Measurements from ENCODE around the gene NT5M. TPM values are rescaled to one million over a fixed set of nuclear protein-coding genes. Genes with fewer than 3 reads are reported as not detected.
A peak's percentile ranks its signal among the peaks of the same experiment; 100 is the strongest.

The NT5M gene
- total RNA-seq, 1 experiment from 2014 or later, result 8.6 TPM

DNA sequence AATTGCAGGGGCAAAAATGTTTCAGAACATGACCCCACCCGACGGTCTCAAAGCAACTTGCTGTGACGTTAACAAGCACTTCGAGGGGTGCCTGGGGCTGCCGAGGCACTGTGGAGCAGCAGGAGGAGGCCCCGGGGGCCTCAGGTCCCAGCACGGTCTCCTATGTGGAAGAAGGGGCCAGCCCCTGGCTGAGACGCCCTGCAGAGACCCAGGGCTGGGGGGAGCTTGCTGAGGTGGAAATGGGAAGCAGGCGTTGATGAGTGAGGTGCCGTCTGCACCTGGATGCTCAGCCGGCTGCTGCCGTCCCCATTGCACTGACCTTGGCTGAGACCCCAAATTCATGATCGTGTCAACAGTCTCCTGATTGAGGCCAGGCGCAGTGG lies 46.5 kb downstream of the NT5M start:
- intact Hi-C loops (cut with micrococcal nuclease), result no loop called here
- no peak for DNase-seq
- POLR2A ChIA-PET (ENCODE audit: unreplicated experiment), result no interaction called here

GRCh38 chr17:17350491-17351355 lies 47.5 kb downstream of the NT5M start:
- Histone ChIP-seq H3K36me3 (ENCODE audit: low read depth, low read length) (no peaks in the 10 kb centered on the region), H3K9me2 (replicated peaks; ENCODE audit: low read length) (no peaks in the 10 kb centered on the region), H3K4me2 (ENCODE audit: low read length) (no peak overlapping the region), H3K9ac (ENCODE audit: low read length) (no peak overlapping the region), H3K79me2 (ENCODE audit: low read length) (no peaks in the 10 kb centered on the region), H4K20me1 (ENCODE audit: low read length) (no peaks in the 10 kb centered on the region), H3K9me3 (ENCODE audit: low read length) (no peaks in the 10 kb centered on the region), H2AFZ (ENCODE audit: low read length) (no peak overlapping the region), H3K27me3 (ENCODE audit: low read length) (no peaks in the 10 kb centered on the region), H3F3A (ENCODE audit: low read length, unreplicated experiment) (no peaks in the 10 kb centered on the region), H3K27ac (ENCODE audit: low read length) (no peak overlapping the region), H3K4me3 (ENCODE audit: low read length) (no peak overlapping the region), H3K4me1 (ENCODE audit: insufficient read depth, low read length) (peaks cover 7% of the 10 kb centered on the region; the same call in 1 of the 2 replicates)
- TF ChIP-seq EZH2phosphoT487 (IDR thresholded peaks at IDR 0.05; ENCODE audit: borderline replicate concordance, low read length), result no peak
- no peak for TF ChIP-seq EZH2 (IDR thresholded peaks at IDR 0.05; ENCODE audit: low read length, unreplicated experiment)
- TF ChIP-seq CTCF (conservative IDR thresholded peaks at IDR 0.05; ENCODE audit: low read depth, low read length), result no peak
- BruUV-seq (replicated peaks), result no TSS peak
- intact Hi-C loops (cut with micrococcal nuclease), result no loop called here
- POLR2A ChIA-PET (ENCODE audit: unreplicated experiment), result interaction anchor here (0.6 kb wide), 1 partner anchor 622 kb away, joined by 5 read pairs; the partner anchor contains the start of genes DRC3 and TOM1L2
- ATAC-seq (no peak), DNase-seq (peak; percentile 58)
- CTCF ChIA-PET, result interaction anchor here (0.6 kb wide), 1 partner anchor 228 kb away, joined by 3 read pairs; no protein-coding TSS in a partner anchor

More for the DNA sequence above, 46.5 kb downstream of the NT5M start:
- ATAC-seq, result no peak
- BruUV-seq (replicated peaks), result no TSS peak
- H3K9me3 ChIP-seq (ENCODE audit: low read length), result no peaks in the 10 kb centered on the region
- peaks cover 7% of the 10 kb centered on the region; the same call in 1 of the 2 replicates for H3K4me1 ChIP-seq (ENCODE audit: insufficient read depth, low read length)
- CTCF ChIA-PET, result no interaction called here
- H3K4me3 ChIP-seq (ENCODE audit: low read length), result no peak overlapping the region
- no peak overlapping the region for H3K9ac ChIP-seq (ENCODE audit: low read length)
- H3K4me2 ChIP-seq (ENCODE audit: low read length), result no peak overlapping the region
- no peaks in the 10 kb centered on the region for H3K9me2 ChIP-seq (replicated peaks; ENCODE audit: low read length)
- no peaks in the 10 kb centered on the region for H3K79me2 ChIP-seq (ENCODE audit: low read length)
- H3K36me3 ChIP-seq (ENCODE audit: low read depth, low read length), result no peaks in the 10 kb centered on the region
- H3K27ac ChIP-seq (ENCODE audit: low read length), result no peak overlapping the region
- TF ChIP-seq EZH2 (IDR thresholded peaks at IDR 0.05; ENCODE audit: low read length, unreplicated experiment) (no peak), EZH2phosphoT487 (IDR thresholded peaks at IDR 0.05; ENCODE audit: borderline replicate concordance, low read length) (no peak), CTCF (conservative IDR thresholded peaks at IDR 0.05; ENCODE audit: low read depth, low read length) (no peak)
- H2AFZ ChIP-seq (ENCODE audit: low read length), result no peak overlapping the region
- no peaks in the 10 kb centered on the region for H4K20me1 ChIP-seq (ENCODE audit: low read length)
- H3F3A ChIP-seq (ENCODE audit: low read length, unreplicated experiment), result no peaks in the 10 kb centered on the region
- no peaks in the 10 kb centered on the region for H3K27me3 ChIP-seq (ENCODE audit: low read length)
